ENCODE data around the gene WHRN. TPM values are rescaled to one million over a fixed set of nuclear protein-coding genes. Genes with fewer than 3 reads are reported as not detected.

Gene WHRN
- total RNA-seq, 1 experiment from 2014 or later: 1.4 TPM

DNA sequence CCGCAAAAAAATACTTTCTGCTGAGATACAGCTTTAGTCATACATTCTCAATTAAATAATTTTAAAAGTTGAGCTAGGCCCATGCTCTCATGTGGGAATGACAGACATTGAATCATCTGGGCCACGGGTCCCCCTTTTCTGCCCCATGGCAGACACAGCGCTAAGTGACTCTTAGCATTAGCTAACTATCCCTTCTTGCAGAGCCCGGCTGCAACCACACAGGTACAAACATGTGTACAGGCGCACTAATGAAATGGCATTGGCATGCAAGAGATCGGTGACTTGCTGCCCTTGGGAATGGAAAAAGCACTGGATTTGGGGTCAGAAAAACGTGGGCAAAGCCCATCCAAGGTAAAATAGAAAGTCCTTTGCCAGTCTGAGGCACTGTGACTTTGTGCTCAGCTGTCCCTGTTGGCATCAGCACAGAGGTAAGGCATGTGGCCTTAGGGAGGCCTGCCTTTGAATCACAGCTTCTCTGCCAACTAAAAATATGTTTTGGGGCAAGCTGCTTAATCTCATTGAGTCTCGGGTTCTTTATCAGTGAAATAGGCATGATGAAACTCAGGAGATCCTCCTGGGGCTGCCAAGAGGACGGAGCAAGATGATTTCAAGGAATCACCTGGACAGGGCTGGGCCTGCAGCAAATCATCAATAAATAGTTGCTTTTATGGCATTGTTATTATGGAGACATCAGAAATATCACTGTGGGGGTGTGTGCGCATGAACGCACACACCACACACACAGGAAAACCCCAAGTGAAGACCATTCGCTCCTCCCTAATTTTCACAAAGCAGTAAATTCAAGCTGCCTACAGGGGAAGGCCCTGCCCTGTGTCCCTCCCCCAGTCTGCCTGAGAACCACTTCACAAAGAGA, 54.2 kb downstream of the WHRN start:
- no peaks in the 10 kb centered on the region; the same call in 1 of the 2 replicates for H3K27me3 ChIP-seq (replicated peaks; ENCODE audit: control insufficient read depth, insufficient read depth, low read length)
- no TSS peak for BruUV-seq (replicated peaks)
- Mint-ChIP-seq H3K36me3 (ENCODE audit: insufficient read depth, unreplicated experiment) (no peaks in the 10 kb centered on the region), H3K27ac (ENCODE audit: unreplicated experiment) (no peak overlapping the region), H3K4me3 (ENCODE audit: unreplicated experiment) (no peak overlapping the region), H3K27me3 (ENCODE audit: insufficient read depth, unreplicated experiment) (peaks cover 2% of the 10 kb centered on the region), H3K9me3 (ENCODE audit: unreplicated experiment) (no peaks in the 10 kb centered on the region), H3K4me1 (ENCODE audit: low read depth, unreplicated experiment) (no peaks in the 10 kb centered on the region)
- ChIA-PET CTCF (no interaction called here), POLR2A (no interaction called here)
- H3K9me3 ChIP-seq: peaks cover 4% of the 10 kb centered on the region; the same call in 1 of the 2 replicates
- no peaks in the 10 kb centered on the region for H3K36me3 ChIP-seq (ENCODE audit: control insufficient read depth, insufficient read depth, low read length)
- intact Hi-C loops (cut with micrococcal nuclease; ENCODE audit: unreplicated experiment): no loop called here
- DNase-seq: no peak
- no peak overlapping the region for H3K4me3 ChIP-seq (ENCODE audit: low read depth, low read length)
- no peaks in the 10 kb centered on the region for H3K4me1 ChIP-seq
- TF ChIP-seq, protein P1, sequence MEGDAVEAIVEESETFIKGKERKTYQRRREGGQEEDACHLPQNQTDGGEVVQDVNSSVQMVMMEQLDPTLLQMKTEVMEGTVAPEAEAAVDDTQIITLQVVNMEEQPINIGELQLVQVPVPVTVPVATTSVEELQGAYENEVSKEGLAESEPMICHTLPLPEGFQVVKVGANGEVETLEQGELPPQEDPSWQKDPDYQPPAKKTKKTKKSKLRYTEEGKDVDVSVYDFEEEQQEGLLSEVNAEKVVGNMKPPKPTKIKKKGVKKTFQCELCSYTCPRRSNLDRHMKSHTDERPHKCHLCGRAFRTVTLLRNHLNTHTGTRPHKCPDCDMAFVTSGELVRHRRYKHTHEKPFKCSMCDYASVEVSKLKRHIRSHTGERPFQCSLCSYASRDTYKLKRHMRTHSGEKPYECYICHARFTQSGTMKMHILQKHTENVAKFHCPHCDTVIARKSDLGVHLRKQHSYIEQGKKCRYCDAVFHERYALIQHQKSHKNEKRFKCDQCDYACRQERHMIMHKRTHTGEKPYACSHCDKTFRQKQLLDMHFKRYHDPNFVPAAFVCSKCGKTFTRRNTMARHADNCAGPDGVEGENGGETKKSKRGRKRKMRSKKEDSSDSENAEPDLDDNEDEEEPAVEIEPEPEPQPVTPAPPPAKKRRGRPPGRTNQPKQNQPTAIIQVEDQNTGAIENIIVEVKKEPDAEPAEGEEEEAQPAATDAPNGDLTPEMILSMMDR (IDR thresholded peaks at IDR 0.05; ENCODE audit: insufficient read depth in 1 of 2, low read depth in 1 of 2, low read length in 1 of 2, severe bottlenecking in 1 of 2, unreplicated experiment in 1 of 2): no peak

DNA sequence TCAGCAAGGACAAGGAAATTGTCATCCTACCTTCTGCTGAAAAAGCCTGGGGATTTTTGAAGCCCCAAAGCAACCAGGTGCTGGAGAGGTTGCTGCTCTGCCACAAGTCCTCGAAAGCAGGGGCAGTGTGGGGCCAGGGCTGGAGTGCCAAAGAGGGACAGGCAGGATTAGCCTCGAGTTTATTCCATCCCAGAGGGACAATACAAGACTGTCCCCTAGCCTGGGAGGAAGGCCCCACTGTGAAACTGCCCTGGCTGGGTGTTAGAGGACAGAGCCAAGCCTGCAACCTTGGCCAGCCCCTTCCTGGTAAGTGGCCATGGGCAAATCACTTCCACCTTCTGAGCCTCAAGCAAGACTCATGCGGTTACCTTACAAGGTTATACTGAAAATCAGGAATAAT, 55.1 kb downstream of the WHRN start:
- Histone ChIP-seq H3K27me3 (replicated peaks; ENCODE audit: control insufficient read depth, insufficient read depth, low read length) (no peaks in the 10 kb centered on the region; the same call in 1 of the 2 replicates), H3K36me3 (ENCODE audit: control insufficient read depth, insufficient read depth, low read length) (no peaks in the 10 kb centered on the region), H3K4me1 (no peaks in the 10 kb centered on the region), H3K4me3 (ENCODE audit: low read depth, low read length) (no peak overlapping the region), H3K9me3 (peaks cover 4% of the 10 kb centered on the region; the same call in 1 of the 2 replicates)
- TF ChIP-seq, protein P1 (IDR thresholded peaks at IDR 0.05; ENCODE audit: insufficient read depth in 1 of 2, low read depth in 1 of 2, low read length in 1 of 2, severe bottlenecking in 1 of 2, unreplicated experiment in 1 of 2): no peak
- H3K27me3 Mint-ChIP-seq (ENCODE audit: insufficient read depth, unreplicated experiment): peaks cover 4% of the 10 kb centered on the region
- H3K4me3 Mint-ChIP-seq (ENCODE audit: unreplicated experiment): no peak overlapping the region
- intact Hi-C loops (cut with micrococcal nuclease; ENCODE audit: unreplicated experiment): no loop called here
- BruUV-seq (replicated peaks): no TSS peak
- H3K27ac Mint-ChIP-seq (ENCODE audit: unreplicated experiment): no peak overlapping the region
- H3K4me1 Mint-ChIP-seq (ENCODE audit: low read depth, unreplicated experiment): no peaks in the 10 kb centered on the region
- no peaks in the 10 kb centered on the region for H3K9me3 Mint-ChIP-seq (ENCODE audit: unreplicated experiment)
- DNase-seq: no peak
- ChIA-PET POLR2A (no interaction called here), CTCF (no interaction called here)
- H3K36me3 Mint-ChIP-seq (ENCODE audit: insufficient read depth, unreplicated experiment): no peaks in the 10 kb centered on the region

DNA sequence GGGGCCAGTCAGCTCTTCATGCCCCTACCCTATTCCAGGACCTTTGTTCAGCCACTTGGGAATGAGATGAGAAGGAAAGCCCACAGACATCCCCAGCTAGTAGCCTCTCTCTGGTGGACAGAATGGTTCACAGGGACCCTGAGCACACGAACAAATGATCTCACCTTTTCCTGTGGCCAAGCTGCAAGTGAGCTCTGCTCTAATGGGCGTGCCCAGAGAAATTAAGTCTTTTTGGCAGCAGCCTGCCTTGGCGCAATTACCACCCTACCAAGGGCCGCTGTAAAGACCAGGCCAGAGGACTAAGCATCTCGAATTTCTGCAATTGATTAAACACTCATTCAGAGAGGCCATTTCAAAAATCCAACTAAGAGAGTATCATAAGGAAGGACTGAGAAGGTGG, 56.0 kb downstream of the WHRN start:
- Mint-ChIP-seq H3K4me1 (ENCODE audit: low read depth, unreplicated experiment) (no peaks in the 10 kb centered on the region), H3K36me3 (ENCODE audit: insufficient read depth, unreplicated experiment) (no peaks in the 10 kb centered on the region), H3K9me3 (ENCODE audit: unreplicated experiment) (no peaks in the 10 kb centered on the region), H3K27me3 (ENCODE audit: insufficient read depth, unreplicated experiment) (peaks cover 4% of the 10 kb centered on the region), H3K27ac (ENCODE audit: unreplicated experiment) (no peak overlapping the region), H3K4me3 (ENCODE audit: unreplicated experiment) (no peak overlapping the region)
- POLR2A ChIA-PET: no interaction called here
- BruUV-seq (replicated peaks): no TSS peak
- DNase-seq: no peak
- TF ChIP-seq, protein P1 (IDR thresholded peaks at IDR 0.05; ENCODE audit: insufficient read depth in 1 of 2, low read depth in 1 of 2, low read length in 1 of 2, severe bottlenecking in 1 of 2, unreplicated experiment in 1 of 2): no peak
- CTCF ChIA-PET: no interaction called here
- Histone ChIP-seq H3K9me3 (peaks cover 2% of the 10 kb centered on the region; the same call in 1 of the 2 replicates), H3K4me1 (no peaks in the 10 kb centered on the region), H3K36me3 (ENCODE audit: control insufficient read depth, insufficient read depth, low read length) (no peaks in the 10 kb centered on the region), H3K27me3 (replicated peaks; ENCODE audit: control insufficient read depth, insufficient read depth, low read length) (no peaks in the 10 kb centered on the region; the same call in 1 of the 2 replicates), H3K4me3 (ENCODE audit: low read depth, low read length) (no peak overlapping the region)
- intact Hi-C loops (cut with micrococcal nuclease; ENCODE audit: unreplicated experiment): no loop called here
